Lower leg skin (tissue), 3 donors: ENCODE data around the gene DCAF7.

Experiments
- POLR2A ChIP-seq, 2 donors: fragments of 450-650 bp; IDR thresholded peaks; one replicate each; pipeline ENCODE4 v1.6.1; 2016 to 2017; ENCODE audit warnings: antibody characterized with exemption in 2 of 2, mild to moderate bottlenecking in 1 of 2, moderate library complexity in 1 of 2
- TF ChIP-seq, protein P1 (sequence below), 3 donors: fragments of 450-650 bp; IDR thresholded peaks; one replicate each; pipeline ENCODE4 v1.5.1; 2016; ENCODE audit warnings: antibody characterized with exemption in 3 of 3, mild to moderate bottlenecking in 3 of 3, moderate library complexity in 2 of 3

DNA sequence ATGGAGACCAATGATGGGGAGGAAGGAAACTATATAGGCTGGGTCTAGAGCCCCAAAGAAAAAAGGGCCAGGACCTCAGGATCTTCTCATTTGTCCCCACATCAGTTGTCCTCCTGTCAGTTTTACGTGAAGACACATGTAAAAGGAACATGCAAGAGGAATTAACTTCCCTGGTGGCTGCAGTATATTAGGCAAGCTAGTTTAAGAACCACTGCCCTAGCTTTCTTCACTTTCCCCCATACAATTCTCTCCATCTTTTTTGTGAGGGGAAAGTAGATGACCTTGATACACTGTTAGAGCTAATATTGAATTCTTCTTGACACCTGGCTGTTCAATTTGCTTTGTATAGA is 74.2 kb downstream of the DCAF7 start:
- TF ChIP-seq, protein P1, sequence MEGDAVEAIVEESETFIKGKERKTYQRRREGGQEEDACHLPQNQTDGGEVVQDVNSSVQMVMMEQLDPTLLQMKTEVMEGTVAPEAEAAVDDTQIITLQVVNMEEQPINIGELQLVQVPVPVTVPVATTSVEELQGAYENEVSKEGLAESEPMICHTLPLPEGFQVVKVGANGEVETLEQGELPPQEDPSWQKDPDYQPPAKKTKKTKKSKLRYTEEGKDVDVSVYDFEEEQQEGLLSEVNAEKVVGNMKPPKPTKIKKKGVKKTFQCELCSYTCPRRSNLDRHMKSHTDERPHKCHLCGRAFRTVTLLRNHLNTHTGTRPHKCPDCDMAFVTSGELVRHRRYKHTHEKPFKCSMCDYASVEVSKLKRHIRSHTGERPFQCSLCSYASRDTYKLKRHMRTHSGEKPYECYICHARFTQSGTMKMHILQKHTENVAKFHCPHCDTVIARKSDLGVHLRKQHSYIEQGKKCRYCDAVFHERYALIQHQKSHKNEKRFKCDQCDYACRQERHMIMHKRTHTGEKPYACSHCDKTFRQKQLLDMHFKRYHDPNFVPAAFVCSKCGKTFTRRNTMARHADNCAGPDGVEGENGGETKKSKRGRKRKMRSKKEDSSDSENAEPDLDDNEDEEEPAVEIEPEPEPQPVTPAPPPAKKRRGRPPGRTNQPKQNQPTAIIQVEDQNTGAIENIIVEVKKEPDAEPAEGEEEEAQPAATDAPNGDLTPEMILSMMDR (IDR thresholded peaks at IDR 0.05) = no peak
- TF ChIP-seq POLR2A (IDR thresholded peaks at IDR 0.05) = no peak
